ENCODE data around the gene SNCAIP.

- TF ChIP-seq CTCF (IDR thresholded peaks at IDR 0.05) (peak; percentile 31 to 54 (median 45)), POLR2A (IDR thresholded peaks at IDR 0.05; ENCODE audit: low read depth) (no peak), POLR2AphosphoS5 (IDR thresholded peaks at IDR 0.05) (no peak)
These were observed 188.4 kb downstream of the SNCAIP start for GRCh38 chr5:122500245-122501088.
